GM18498 (cell line): ENCODE data around the gene MOV10.
"Not testable (repeated sequence)": the region's sequence is repeated elsewhere in the genome, so short reads cannot be mapped to it uniquely, and the experiment has no call there.

Source experiments
- ATAC-seq: cut with Tn5 transposase; IDR thresholded peaks from one replicate; pipeline ENCODE4 v1.9.1; 2021; ENCODE audit warnings: mild to moderate bottlenecking, moderate library complexity; ENCODE audit not compliant: unreplicated experiment

Gene MOV10

GRCh38 chr1:112729011-112729410 is 54.6 kb downstream of the MOV10 start:
- not testable (repeated sequence) for ATAC-seq

- ATAC-seq: no peak
Observed at GRCh38 chr1:112729909-112730308, 55.5 kb downstream of the MOV10 start.

GRCh38 chr1:112731451-112731850 is 57.0 kb downstream of the MOV10 start:
- ATAC-seq: no peak

GRCh38 chr1:112735752-112736151 is 61.3 kb downstream of the MOV10 start:
- no peak for ATAC-seq

GRCh38 chr1:112737573-112737972 is 63.1 kb downstream of the MOV10 start:
- ATAC-seq: no peak

- ATAC-seq: no peak
Observed at GRCh38 chr1:112743174-112744008, 68.9 kb downstream of the MOV10 start.

- ATAC-seq: no peak
Observed at GRCh38 chr1:112744009-112744578, 69.6 kb downstream of the MOV10 start.

- ATAC-seq: no peak
Observed at GRCh38 chr1:112748396-112748795, 73.9 kb downstream of the MOV10 start.
